CD4-positive, alpha-beta memory T cell (primary cell): ENCODE measurements around the gene CPHXL2. TPM values are rescaled to one million over a fixed set of nuclear protein-coding genes. Genes with fewer than 3 reads are reported as not detected.

ENCODE experiments used
- CTCF ChIA-PET: fragments of 350-600 bp; sonication (Branson Sonifier 250); formaldehyde crosslinking; loops from one replicate; lab custom pipeline; 2021; ENCODE audit warnings: inconsistent platforms; ENCODE audit not compliant: partially characterized antibody; lab: Charles Lee
- POLR2A ChIA-PET: fragments of 350-600 bp; sonication (Branson Sonifier 250); formaldehyde crosslinking; loops from one replicate; lab custom pipeline; 2021; ENCODE audit not compliant: partially characterized antibody; lab: Charles Lee
- DNase-seq, 5 donors: peaks; one replicate each; pipeline versions ENCODE4 v3.0.0 to v3.0.0-alpha.2; 2020 to 2022; ENCODE audit warnings: mixed read lengths in 1 of 5
- H3K27ac ChIP-seq: one replicate; pipeline ENCODE4 v1.7.0; 2013; ENCODE audit warnings: low read depth, low read length
- H3K27me3 ChIP-seq: 2 replicates; pipeline ENCODE4 v1.7.0; 2013; ENCODE audit warnings: mild to moderate bottlenecking, low read length, moderate library complexity; ENCODE audit not compliant: insufficient read depth
- H3K36me3 ChIP-seq: 2 replicates; pipeline ENCODE4 v1.7.0; 2013; ENCODE audit warnings: mild to moderate bottlenecking, low read length, moderate library complexity; ENCODE audit not compliant: insufficient read depth
- H3K4me1 ChIP-seq: 2 replicates; pipeline ENCODE4 v1.7.0; 2013; ENCODE audit warnings: mild to moderate bottlenecking, low read length, moderate library complexity; ENCODE audit not compliant: insufficient read depth
- H3K4me3 ChIP-seq, 2 donors: one replicate each; pipeline ENCODE4 v1.7.0; 2013; ENCODE audit warnings: low read length in 2 of 2, mild to moderate bottlenecking in 1 of 2
- H3K9me3 ChIP-seq, 2 donors: one replicate each; pipeline ENCODE4 v1.7.0; 2013; ENCODE audit warnings: low read length in 2 of 2, control low read depth in 1 of 2; ENCODE audit not compliant: control insufficient read depth in 1 of 2
- H3K27ac Mint-ChIP-seq, 7 donors: one replicate each; pipeline ENCODE4 v1.8.0; 2020 to 2021; ENCODE audit warnings: mixed read lengths in 7 of 7, mild to moderate bottlenecking in 6 of 7, inconsistent platforms in 3 of 7, moderate library complexity in 3 of 7
- H3K27me3 Mint-ChIP-seq, 2 donors: one replicate each; pipeline ENCODE4 v1.8.0; 2020 to 2021; ENCODE audit warnings: mixed read lengths in 2 of 2
- H3K36me3 Mint-ChIP-seq, 2 donors: one replicate each; pipeline ENCODE4 v1.8.0; 2020 to 2021; ENCODE audit warnings: mixed read lengths in 2 of 2, inconsistent platforms in 1 of 2, mild to moderate bottlenecking in 1 of 2
- H3K4me1 Mint-ChIP-seq, 4 donors: one replicate each; pipeline ENCODE4 v1.8.0; 2020 to 2021; ENCODE audit warnings: mixed read lengths in 4 of 4, mild to moderate bottlenecking in 1 of 4
- H3K4me3 Mint-ChIP-seq, 8 donors: one replicate each; pipeline ENCODE4 v1.8.0; 2020 to 2021; ENCODE audit warnings: mixed read lengths in 8 of 8, mild to moderate bottlenecking in 7 of 8, moderate library complexity in 6 of 8, inconsistent platforms in 3 of 8
- H3K9me3 Mint-ChIP-seq, 8 donors: one replicate each; pipeline ENCODE4 v1.8.0; 2020 to 2021; ENCODE audit warnings: mixed read lengths in 8 of 8, mild to moderate bottlenecking in 5 of 8, inconsistent platforms in 3 of 8, moderate library complexity in 1 of 8
- intact Hi-C: fragments of 100-400 bp; cut with micrococcal nuclease; formaldehyde crosslinking; loops from one replicate; pipeline ENCODE4 v1.15.1; 2023
- polyA plus RNA-seq, 2 donors: library from polyadenylated mRNA; unstranded; fragments of 300-500 nt; fragmentation: Illumina TruSeq; gene quantifications; one replicate each; pipeline ENCODE4 v1.2.3, GENCODE V29; 2021
- total RNA-seq, 2 experiments: library from RNA; stranded (reverse); gene quantifications; one replicate each; pipeline ENCODE4 v1.2.3, GENCODE V29; 2021

Gene CPHXL2
- not detected for total RNA-seq
- polyA plus RNA-seq, result not detected

GRCh38 chr16:75676909-75677308 is at the start of gene CPHXL2:
Gene CPHXL2 (minus strand): TSS chr16:75677009. CDS start chr16:75676999, 10 bp downstream.
- H3K9me3 ChIP-seq, result no peaks in the 10 kb centered on the region
- Mint-ChIP-seq H3K36me3 (no peaks in the 10 kb centered on the region), H3K9me3 (no peaks in the 10 kb centered on the region), H3K27me3 (no peaks in the 10 kb centered on the region), H3K4me1 (no peaks in the 10 kb centered on the region), H3K4me3 (no peak within 1 kb of the TSS), H3K27ac (no peak within 1 kb of the TSS)
- no peak within 1 kb of the TSS for H3K4me3 ChIP-seq
- H3K27me3 ChIP-seq, result no peaks in the 10 kb centered on the region
- POLR2A ChIA-PET, result no interaction called here
- intact Hi-C loops, result no loop called here
- no peak within 1 kb of the TSS for H3K27ac ChIP-seq
- CTCF ChIA-PET, result no interaction called here
- no peaks in the 10 kb centered on the region for H3K4me1 ChIP-seq
- no peak for DNase-seq
- no peaks in the 10 kb centered on the region for H3K36me3 ChIP-seq

GRCh38 chr16:75726390-75726789 is 49.6 kb upstream of the CPHXL2 start, which contains the start of gene CPHXL:
Gene CPHXL (minus strand): TSS chr16:75726490. CDS start chr16:75726442, 48 bp downstream.
- Histone ChIP-seq H3K27ac (no peak within 1 kb of the TSS), H3K4me3 (no peak within 1 kb of the TSS), H3K27me3 (no peaks in the 10 kb centered on the region), H3K36me3 (no peaks in the 10 kb centered on the region), H3K4me1 (no peaks in the 10 kb centered on the region), H3K9me3 (no peaks in the 10 kb centered on the region)
- H3K27me3 Mint-ChIP-seq, result no peaks in the 10 kb centered on the region
- no peak within 1 kb of the TSS for H3K27ac Mint-ChIP-seq
- H3K4me1 Mint-ChIP-seq, result no peaks in the 10 kb centered on the region
- no peak within 1 kb of the TSS for H3K4me3 Mint-ChIP-seq
- no peak for DNase-seq
- POLR2A ChIA-PET, result no interaction called here
- intact Hi-C loops, result no loop called here
- H3K36me3 Mint-ChIP-seq, result peaks cover 0 to 2% of the 10 kb centered on the region in 2 donors
- CTCF ChIA-PET, result no interaction called here
- H3K9me3 Mint-ChIP-seq, result peaks cover 0 to 15% (median 2%) of the 10 kb centered on the region in 8 donors

DNA sequence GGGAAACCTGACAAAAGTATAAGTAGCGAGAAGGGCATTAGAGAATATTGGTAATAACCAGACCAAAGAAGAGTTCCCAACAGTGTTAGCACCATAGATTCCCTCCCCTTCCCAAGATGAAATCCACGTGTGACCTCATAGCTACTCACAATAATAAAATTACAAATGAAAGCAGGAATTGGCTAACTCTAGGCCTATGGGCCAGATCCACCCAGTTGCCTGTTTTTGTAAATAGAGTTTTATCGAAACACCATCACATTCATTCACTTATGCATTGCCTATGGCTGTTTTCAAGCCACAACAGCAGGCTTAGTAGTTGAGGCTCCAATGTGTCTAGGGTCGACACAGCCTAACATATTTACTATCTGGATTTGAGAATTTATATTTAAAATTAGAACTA is 41.6 kb upstream of the CPHXL2 start:
- H3K27me3 ChIP-seq, result peaks cover 3% of the 10 kb centered on the region
- no peaks in the 10 kb centered on the region for H3K4me1 Mint-ChIP-seq
- ChIA-PET CTCF (no interaction called here), POLR2A (no interaction called here)
- no peaks in the 10 kb centered on the region for H3K36me3 ChIP-seq
- peaks cover 2 to 4% of the 10 kb centered on the region in 2 donors for H3K36me3 Mint-ChIP-seq
- H3K27ac Mint-ChIP-seq, result no peak overlapping the region
- no peaks in the 10 kb centered on the region for H3K4me1 ChIP-seq
- H3K27ac ChIP-seq, result no peak overlapping the region
- H3K4me3 Mint-ChIP-seq, result no peak overlapping the region
- peaks cover 6% of the 10 kb centered on the region in 2 donors for H3K27me3 Mint-ChIP-seq
- no peak for DNase-seq
- intact Hi-C loops, result no loop called here
- peaks cover 0 to 18% (median 10%) of the 10 kb centered on the region in 8 donors for H3K9me3 Mint-ChIP-seq
- H3K9me3 ChIP-seq, result no peaks in the 10 kb centered on the region
- no peak overlapping the region for H3K4me3 ChIP-seq

DNA sequence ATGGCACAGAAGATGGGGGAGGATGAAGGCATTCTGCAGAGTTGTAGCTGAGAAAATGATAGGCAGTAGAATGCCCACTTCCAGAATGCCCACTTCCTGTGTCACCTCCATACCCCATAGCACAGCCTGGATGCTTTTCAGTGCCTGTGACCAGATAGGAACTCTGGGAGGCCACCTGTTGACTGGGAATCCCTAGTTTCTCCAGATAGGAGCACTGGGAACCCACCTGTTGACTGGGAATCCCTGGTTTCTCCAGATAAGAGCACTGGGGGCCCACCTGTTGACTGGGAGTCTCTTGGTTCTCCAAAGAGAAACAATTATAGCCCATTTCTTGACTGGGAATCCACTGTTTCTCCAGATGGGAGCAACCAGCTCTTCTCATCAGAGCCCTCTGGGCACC is 37.9 kb upstream of the CPHXL2 start:
- Mint-ChIP-seq H3K36me3 (peaks cover 4 to 8% of the 10 kb centered on the region in 2 donors), H3K4me1 (no peaks in the 10 kb centered on the region), H3K9me3 (peaks cover 0 to 32% (median 17%) of the 10 kb centered on the region in 8 donors), H3K27ac (no peak overlapping the region), H3K27me3 (peaks cover 2 to 6% of the 10 kb centered on the region in 2 donors), H3K4me3 (no peak overlapping the region)
- ChIA-PET POLR2A (no interaction called here), CTCF (no interaction called here)
- no peaks in the 10 kb centered on the region for H3K4me1 ChIP-seq
- no peaks in the 10 kb centered on the region for H3K36me3 ChIP-seq
- intact Hi-C loops, result no loop called here
- H3K27ac ChIP-seq, result no peak overlapping the region
- H3K27me3 ChIP-seq, result peaks cover 3% of the 10 kb centered on the region
- no peak overlapping the region for H3K4me3 ChIP-seq
- no peaks in the 10 kb centered on the region for H3K9me3 ChIP-seq
- no peak for DNase-seq

- no peak overlapping the region for H3K27ac ChIP-seq
- intact Hi-C loops, result no loop called here
- H3K4me1 ChIP-seq, result no peaks in the 10 kb centered on the region
- no peak for DNase-seq
- no peak overlapping the region for H3K4me3 ChIP-seq
- no peaks in the 10 kb centered on the region for H3K27me3 ChIP-seq
- no peak overlapping the region for H3K27ac Mint-ChIP-seq
- H3K9me3 ChIP-seq, result no peaks in the 10 kb centered on the region
- peaks cover 0 to 25% (median 15%) of the 10 kb centered on the region in 8 donors for H3K9me3 Mint-ChIP-seq
- no peaks in the 10 kb centered on the region for H3K36me3 ChIP-seq
- no peak overlapping the region for H3K4me3 Mint-ChIP-seq
- peaks cover 2 to 3% of the 10 kb centered on the region in 2 donors for H3K27me3 Mint-ChIP-seq
- ChIA-PET POLR2A (no interaction called here), CTCF (no interaction called here)
- H3K4me1 Mint-ChIP-seq, result no peaks in the 10 kb centered on the region
- peaks cover 4% of the 10 kb centered on the region in 2 donors for H3K36me3 Mint-ChIP-seq
These were observed 33.5 kb upstream of the CPHXL2 start for GRCh38 chr16:75710344-75710743.

- intact Hi-C loops, result no loop called here
- no peaks in the 10 kb centered on the region for H3K4me1 ChIP-seq
- H3K27me3 ChIP-seq, result no peaks in the 10 kb centered on the region
- no peak overlapping the region for H3K4me3 ChIP-seq
- H3K4me3 Mint-ChIP-seq, result no peak overlapping the region
- H3K9me3 Mint-ChIP-seq, result peaks cover 0 to 2% (median 0%) of the 10 kb centered on the region in 8 donors
- H3K27ac Mint-ChIP-seq, result no peak overlapping the region
- H3K27ac ChIP-seq, result no peak overlapping the region
- ChIA-PET CTCF (no interaction called here), POLR2A (no interaction called here)
- no peaks in the 10 kb centered on the region for H3K9me3 ChIP-seq
- no peaks in the 10 kb centered on the region for H3K4me1 Mint-ChIP-seq
- H3K27me3 Mint-ChIP-seq, result peaks cover 1 to 8% of the 10 kb centered on the region in 2 donors
- no peaks in the 10 kb centered on the region for H3K36me3 Mint-ChIP-seq
- no peak for DNase-seq
- H3K36me3 ChIP-seq, result no peaks in the 10 kb centered on the region
These were observed 26.5 kb upstream of the CPHXL2 start for GRCh38 chr16:75703306-75703705.

- H3K36me3 ChIP-seq, result no peaks in the 10 kb centered on the region
- H3K9me3 ChIP-seq, result no peaks in the 10 kb centered on the region
- no peaks in the 10 kb centered on the region for H3K27me3 ChIP-seq
- CTCF ChIA-PET, result no interaction called here
- no peaks in the 10 kb centered on the region for H3K4me1 ChIP-seq
- POLR2A ChIA-PET, result no interaction called here
- Mint-ChIP-seq H3K4me1 (no peaks in the 10 kb centered on the region), H3K9me3 (peaks cover 0 to 2% (median 0%) of the 10 kb centered on the region in 8 donors), H3K36me3 (no peaks in the 10 kb centered on the region), H3K27me3 (peaks cover 0 to 8% of the 10 kb centered on the region in 2 donors), H3K4me3 (no peak overlapping the region), H3K27ac (no peak overlapping the region)
- no peak overlapping the region for H3K4me3 ChIP-seq
- H3K27ac ChIP-seq, result no peak overlapping the region
- DNase-seq, result no peak
- intact Hi-C loops, result no loop called here
These were observed 25.4 kb upstream of the CPHXL2 start for GRCh38 chr16:75702242-75702641.

DNA sequence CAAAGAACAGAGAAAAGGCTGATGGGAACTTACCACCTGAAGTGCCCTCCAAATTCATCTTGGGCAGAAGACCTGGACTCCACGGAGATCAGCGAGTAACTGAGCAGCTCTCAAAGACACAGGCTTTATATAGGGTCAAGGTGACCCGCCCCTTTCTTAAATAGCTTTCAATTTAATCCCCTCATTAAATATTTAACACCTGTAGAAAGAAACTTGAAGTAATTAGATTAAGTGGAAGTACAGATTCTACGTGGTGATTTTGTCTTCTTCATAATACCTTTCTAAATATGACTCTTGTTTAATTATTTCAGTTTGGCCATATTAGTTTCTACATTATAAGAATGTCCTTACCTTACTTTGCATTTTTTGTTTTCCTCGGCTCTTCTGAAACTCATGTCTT is 24.6 kb upstream of the CPHXL2 start, which contains the start of gene DUXB:
TSS of gene DUXB (minus strand) at position 101 of the 400 bp plus-strand sequence. CDS start at position 58, 43 bp downstream.
- ChIA-PET POLR2A (no interaction called here), CTCF (no interaction called here)
- Histone ChIP-seq H3K27me3 (no peaks in the 10 kb centered on the region), H3K36me3 (no peaks in the 10 kb centered on the region), H3K4me3 (no peak within 1 kb of the TSS), H3K9me3 (no peaks in the 10 kb centered on the region), H3K27ac (no peak within 1 kb of the TSS), H3K4me1 (no peaks in the 10 kb centered on the region)
- Mint-ChIP-seq H3K9me3 (no peaks in the 10 kb centered on the region), H3K4me1 (no peaks in the 10 kb centered on the region), H3K27ac (no peak within 1 kb of the TSS), H3K36me3 (no peaks in the 10 kb centered on the region), H3K27me3 (peaks cover 0 to 8% of the 10 kb centered on the region in 2 donors), H3K4me3 (no peak within 1 kb of the TSS)
- intact Hi-C loops, result no loop called here
- DNase-seq, result no peak
